Liver (tissue), 9 donors: ENCODE data around the gene TSPAN32. TPM values are rescaled to one million over a fixed set of nuclear protein-coding genes. Genes with fewer than 3 reads are reported as not detected.

ENCODE experiments used
- DNase-seq: peaks from one replicate; pipeline ENCODE4 v3.0.0-alpha.2; 2017; ENCODE audit warnings: low spot score
- H3K27ac ChIP-seq, 2 donors: one replicate each; pipeline ENCODE4 v1.7.0; 2013; ENCODE audit warnings: inconsistent platforms in 2 of 2, low read length in 2 of 2, control low read depth in 1 of 2, low read depth in 1 of 2, mild to moderate bottlenecking in 1 of 2
- H3K27me3 ChIP-seq, 4 donors: one replicate each; pipeline versions ENCODE4 v1.6.1 to v1.7.0; 2013; ENCODE audit warnings: low read length in 3 of 4, inconsistent platforms in 1 of 4, mild to moderate bottlenecking in 1 of 4, moderate library complexity in 1 of 4; ENCODE audit not compliant: control insufficient read depth in 4 of 4, insufficient read depth in 4 of 4
- H3K36me3 ChIP-seq, 4 donors: one replicate each; pipeline versions ENCODE4 v1.6.1 to v1.7.0; 2013; ENCODE audit warnings: low read length in 3 of 4, mild to moderate bottlenecking in 3 of 4, low read depth in 1 of 4, moderate library complexity in 1 of 4; ENCODE audit not compliant: control insufficient read depth in 4 of 4, insufficient read depth in 3 of 4
- H3K4me1 ChIP-seq, 4 donors: one replicate each; pipeline versions ENCODE4 v1.6.1 to v1.7.0; 2013; ENCODE audit warnings: low read length in 3 of 4, mild to moderate bottlenecking in 3 of 4, moderate library complexity in 1 of 4; ENCODE audit not compliant: control insufficient read depth in 4 of 4, insufficient read depth in 4 of 4
- H3K4me3 ChIP-seq, 3 donors: one replicate each; pipeline versions ENCODE4 v1.6.1 to v1.7.0; 2013; ENCODE audit warnings: low read length in 3 of 3, control low read depth in 1 of 3, low read depth in 1 of 3, mild to moderate bottlenecking in 1 of 3
- H3K9ac ChIP-seq, 2 donors: one replicate each; pipeline ENCODE4 v1.7.0; 2013; ENCODE audit warnings: low read length in 2 of 2, mild to moderate bottlenecking in 2 of 2, moderate library complexity in 2 of 2, control low read depth in 1 of 2, low read depth in 1 of 2
- H3K9me3 ChIP-seq, 4 donors: one replicate each; pipeline versions ENCODE4 v1.6.1 to v1.7.0; 2013; ENCODE audit warnings: low read length in 3 of 4; ENCODE audit not compliant: control insufficient read depth in 4 of 4
- ATF3 ChIP-seq: IDR thresholded peaks from 2 replicates; pipeline ENCODE4 v1.6.1; 2016; ENCODE audit warnings: antibody characterized with exemption
- CTCF ChIP-seq: fragments of 150-350 bp; IDR thresholded peaks from 2 replicates; pipeline ENCODE4 v1.5.1; 2017; ENCODE audit warnings: improper control_type of control experiment, low read depth, low read length; ENCODE audit not compliant: missing input control
- EGR1 ChIP-seq, 2 donors: IDR thresholded peaks; 2 replicates each; pipeline ENCODE4 v1.6.1; 2016 to 2018; ENCODE audit warnings: antibody characterized with exemption in 2 of 2, low read depth in 2 of 2
- FOXA1 ChIP-seq: IDR thresholded peaks from 2 replicates; pipeline ENCODE4 v1.6.1; 2016; ENCODE audit warnings: antibody characterized with exemption
- FOXA2 ChIP-seq: IDR thresholded peaks from 2 replicates; pipeline ENCODE4 v1.6.1; 2016; ENCODE audit warnings: antibody characterized with exemption
- GABPA ChIP-seq, 2 donors: IDR thresholded peaks in 1 of 2; conservative IDR thresholded peaks in 1 of 2; 2 replicates each; pipeline ENCODE4 v1.6.1; 2016; ENCODE audit warnings: antibody characterized with exemption in 2 of 2, mild to moderate bottlenecking in 1 of 2, moderate library complexity in 1 of 2
- HNF4A ChIP-seq, 2 donors: conservative IDR thresholded peaks; 2 replicates each; pipeline ENCODE4 v1.6.1; 2016; ENCODE audit warnings: antibody characterized with exemption in 2 of 2, mild to moderate bottlenecking in 2 of 2
- HNF4G ChIP-seq: IDR thresholded peaks from 2 replicates; pipeline ENCODE4 v1.6.1; 2016; ENCODE audit warnings: antibody characterized with exemption
- JUND ChIP-seq, 2 donors: IDR thresholded peaks; 2 replicates each; pipeline ENCODE4 v1.6.1; 2016; ENCODE audit warnings: antibody characterized with exemption in 2 of 2
- RAD21 ChIP-seq, 2 donors: IDR thresholded peaks; 2 replicates each; pipeline ENCODE4 v1.6.1; 2016; ENCODE audit warnings: antibody characterized with exemption in 2 of 2, mild to moderate bottlenecking in 2 of 2
- REST ChIP-seq: IDR thresholded peaks from 2 replicates; pipeline ENCODE4 v1.6.1; 2016; ENCODE audit warnings: antibody characterized with exemption, mild to moderate bottlenecking
- RXRA ChIP-seq, 2 donors: IDR thresholded peaks; 2 replicates each; pipeline ENCODE4 v1.6.1; 2017 to 2018; ENCODE audit warnings: antibody characterized with exemption in 2 of 2, mild to moderate bottlenecking in 1 of 2
- SP1 ChIP-seq: IDR thresholded peaks from 2 replicates; pipeline ENCODE4 v1.6.1; 2018; ENCODE audit warnings: antibody characterized with exemption, mild to moderate bottlenecking
- TAF1 ChIP-seq: conservative IDR thresholded peaks from 2 replicates; pipeline ENCODE4 v1.6.1; 2016; ENCODE audit warnings: antibody characterized with exemption, mild to moderate bottlenecking
- ZBTB33 ChIP-seq: IDR thresholded peaks from 2 replicates; pipeline ENCODE4 v1.6.1; 2016; ENCODE audit warnings: antibody characterized with exemption
- WGBS: extraction: QIAGEN DNeasy Blood & Tissue Kit; methylation state at CpG from one replicate; pipeline ENCODE4 v1.1.7; 2013; 5-methylcytosine and 5-hydroxymethylcytosine counted together
- polyA plus RNA-seq, 2 donors: library from polyadenylated mRNA; stranded (reverse) in 1 of 2; unstranded in 1 of 2; fragments of 200-250 nt in 1 of 2; fragments of >200 nt in 1 of 2; fragmentation: Nextera tagmentation in 1 of 2; extraction: Ambion mirVana in 1 of 2; gene quantifications; one replicate each; pipeline versions ENCODE4 v1.2.1 to v1.2.3, GENCODE V29; 2013 to 2015
- total RNA-seq, 2 donors: library from RNA; depleted of rRNA; stranded (reverse); fragments of >200 nt; gene quantifications; one replicate each; pipeline ENCODE4 v1.2.3, GENCODE V29; 2014
- donor health status: healthy.
- donor health status: healthy.
- donor health status: healthy.
- donor health status: healthy.
- donor health status: healthy.

Gene TSPAN32
- total and polyA plus RNA-seq, 4 donors: 0.25 to 71.4 (median 0.45) TPM

- no peak for TF ChIP-seq REST
- TF ChIP-seq EGR1 (IDR thresholded peaks at IDR 0.05; ENCODE audit: low read depth in 2 of 2): no peak
- no peak for TF ChIP-seq FOXA2
- TF ChIP-seq HNF4A (conservative IDR thresholded peaks at IDR 0.05): no peak
- no peak for TF ChIP-seq GABPA (IDR thresholded peaks at IDR 0.05 in 1 of 2, conservative IDR thresholded peaks at IDR 0.05 in 1 of 2)
- no peak for TF ChIP-seq SP1
Observed at GRCh38 chr11:2317354-2318050, 15.7 kb downstream of the TSPAN32 start (continued).

GRCh38 chr11:2318123-2318522, 16.3 kb downstream of the TSPAN32 start:
- Histone ChIP-seq H3K4me1 (peaks cover 14 to 38% (median 28%) of the 10 kb centered on the region in 4 donors), H3K4me3 (no peak overlapping the region), H3K36me3 (no peaks in the 10 kb centered on the region), H3K9me3 (no peaks in the 10 kb centered on the region), H3K9ac (no peak overlapping the region), H3K27ac (no peak overlapping the region), H3K27me3 (no peaks in the 10 kb centered on the region)
- 94% methylated on average over 4 of the region's 4 CpGs for WGBS
- no peak for DNase-seq
- TF ChIP-seq FOXA2 (no peak), ZBTB33 (no peak), HNF4A (conservative IDR thresholded peaks at IDR 0.05) (no peak), JUND (IDR thresholded peaks at IDR 0.05) (no peak), RAD21 (IDR thresholded peaks at IDR 0.05) (no peak), ATF3 (no peak), HNF4G (no peak), RXRA (IDR thresholded peaks at IDR 0.05) (no peak), TAF1 (no peak), CTCF (no peak), GABPA (IDR thresholded peaks at IDR 0.05 in 1 of 2, conservative IDR thresholded peaks at IDR 0.05 in 1 of 2) (no peak), EGR1 (IDR thresholded peaks at IDR 0.05; ENCODE audit: low read depth in 2 of 2) (no peak), FOXA1 (no peak)
